Measurements from ENCODE around the gene RAET1E.
"Not testable (repeated sequence)": the region's sequence is repeated elsewhere in the genome, so short reads cannot be mapped to it uniquely, and the experiment has no call there.

Gene RAET1E

GRCh38 chr6:149861603-149862423 is 36.1 kb downstream of the RAET1E start:
- DNase-seq (ENCODE audit: low read depth), result no peak

- peak; percentile 69 for DNase-seq (ENCODE audit: low read depth)
Measured at GRCh38 chr6:149860834-149861602, 36.9 kb downstream of the RAET1E start.

- no peak for DNase-seq (ENCODE audit: low read depth)
Measured at GRCh38 chr6:149860513-149860833, 37.4 kb downstream of the RAET1E start.

- no peak for DNase-seq (ENCODE audit: low read depth)
Measured at GRCh38 chr6:149859938-149860337, 38.0 kb downstream of the RAET1E start.

GRCh38 chr6:149859368-149859767 is 38.5 kb downstream of the RAET1E start:
- peak; percentile 87 for DNase-seq (ENCODE audit: low read depth)

- no peak for DNase-seq (ENCODE audit: low read depth)
Measured at GRCh38 chr6:149857541-149857940, 40.4 kb downstream of the RAET1E start.

- no peak for DNase-seq (ENCODE audit: low read depth)
Measured at GRCh38 chr6:149856256-149856994, 41.5 kb downstream of the RAET1E start.

GRCh38 chr6:149855741-149856140 is 42.2 kb downstream of the RAET1E start:
- DNase-seq (ENCODE audit: low read depth), result no peak

- DNase-seq (ENCODE audit: low read depth), result peak; percentile 74
Measured at GRCh38 chr6:149855040-149855654, 42.8 kb downstream of the RAET1E start.

- DNase-seq (ENCODE audit: low read depth), result no peak
Measured at GRCh38 chr6:149854532-149854931, 43.4 kb downstream of the RAET1E start.

- DNase-seq (ENCODE audit: low read depth), result not testable (repeated sequence)
Measured at GRCh38 chr6:149854017-149854416, 43.9 kb downstream of the RAET1E start.

GRCh38 chr6:149852881-149853280 is 45.0 kb downstream of the RAET1E start:
- no peak for DNase-seq (ENCODE audit: low read depth)

- peak; percentile 9 for DNase-seq (ENCODE audit: low read depth)
Measured at GRCh38 chr6:149852180-149852579, 45.7 kb downstream of the RAET1E start.

GRCh38 chr6:149851461-149852110 is 46.3 kb downstream of the RAET1E start:
- peak; percentile 43 for DNase-seq (ENCODE audit: low read depth)

GRCh38 chr6:149848343-149848742 is 49.6 kb downstream of the RAET1E start:
- DNase-seq (ENCODE audit: low read depth), result not testable (repeated sequence)

Measured in fibroblast of gingiva (primary cell).